Vagina (tissue), 2 donors: ENCODE results near the gene CYP46A1.

Source experiments
- POLR2A ChIP-seq, 2 donors: fragments of 450-650 bp; IDR thresholded peaks; one replicate each; pipeline ENCODE4 v1.6.1; 2017; ENCODE audit warnings: antibody characterized with exemption in 2 of 2, mild to moderate bottlenecking in 2 of 2, moderate library complexity in 2 of 2
- POLR2AphosphoS5 ChIP-seq, 2 donors: sonication (generic); formaldehyde crosslinking; IDR thresholded peaks; one replicate each; pipeline ENCODE4 v1.9.0; 2017; ENCODE audit warnings: antibody characterized with exemption in 2 of 2, mild to moderate bottlenecking in 2 of 2, low read depth in 1 of 2; ENCODE audit not compliant: insufficient read depth in 1 of 2
- TF ChIP-seq, protein P1 (sequence below), 3 experiments: fragments of 450-650 bp in 2 of 3; fragments of 200-600 bp in 1 of 3; sonication (generic) in 1 of 3; IDR thresholded peaks; one replicate each; pipeline ENCODE4 v1.5.1; 2017 to 2019; ENCODE audit warnings: antibody characterized with exemption in 3 of 3, mild to moderate bottlenecking in 2 of 3, moderate library complexity in 2 of 3

- TF ChIP-seq, protein P1, sequence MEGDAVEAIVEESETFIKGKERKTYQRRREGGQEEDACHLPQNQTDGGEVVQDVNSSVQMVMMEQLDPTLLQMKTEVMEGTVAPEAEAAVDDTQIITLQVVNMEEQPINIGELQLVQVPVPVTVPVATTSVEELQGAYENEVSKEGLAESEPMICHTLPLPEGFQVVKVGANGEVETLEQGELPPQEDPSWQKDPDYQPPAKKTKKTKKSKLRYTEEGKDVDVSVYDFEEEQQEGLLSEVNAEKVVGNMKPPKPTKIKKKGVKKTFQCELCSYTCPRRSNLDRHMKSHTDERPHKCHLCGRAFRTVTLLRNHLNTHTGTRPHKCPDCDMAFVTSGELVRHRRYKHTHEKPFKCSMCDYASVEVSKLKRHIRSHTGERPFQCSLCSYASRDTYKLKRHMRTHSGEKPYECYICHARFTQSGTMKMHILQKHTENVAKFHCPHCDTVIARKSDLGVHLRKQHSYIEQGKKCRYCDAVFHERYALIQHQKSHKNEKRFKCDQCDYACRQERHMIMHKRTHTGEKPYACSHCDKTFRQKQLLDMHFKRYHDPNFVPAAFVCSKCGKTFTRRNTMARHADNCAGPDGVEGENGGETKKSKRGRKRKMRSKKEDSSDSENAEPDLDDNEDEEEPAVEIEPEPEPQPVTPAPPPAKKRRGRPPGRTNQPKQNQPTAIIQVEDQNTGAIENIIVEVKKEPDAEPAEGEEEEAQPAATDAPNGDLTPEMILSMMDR (IDR thresholded peaks at IDR 0.05) = no peak
- TF ChIP-seq POLR2A (IDR thresholded peaks at IDR 0.05) (no peak), POLR2AphosphoS5 (IDR thresholded peaks at IDR 0.05; ENCODE audit: insufficient read depth in 1 of 2, low read depth in 1 of 2) (no peak)
These were observed 19.3 kb downstream of the CYP46A1 start for GRCh38 chr14:99703381-99703780.
